Nephron (organoid): ENCODE results near the gene TM9SF3.
A peak's percentile ranks its signal among the peaks of the same experiment; 100 is the strongest.

Source experiments
- H3K27ac Mint-ChIP-seq, 3 experiments: 2 replicates each; pipeline ENCODE4 v1.8.0; 2020; ENCODE audit warnings: mixed read lengths in 3 of 3, mild to moderate bottlenecking in 2 of 3, moderate library complexity in 1 of 3
- H3K27me3 Mint-ChIP-seq: 2 replicates; pipeline ENCODE4 v1.8.0; 2021; ENCODE audit warnings: low read depth, mild to moderate bottlenecking, moderate library complexity, mixed read lengths
- H3K36me3 Mint-ChIP-seq: 2 replicates; pipeline ENCODE4 v1.8.0; 2020; ENCODE audit warnings: low read depth, mixed read lengths
- H3K4me1 Mint-ChIP-seq: 2 replicates; pipeline ENCODE4 v1.8.0; 2020; ENCODE audit warnings: mixed read lengths
- H3K4me3 Mint-ChIP-seq, 3 experiments: 2 replicates each; pipeline ENCODE4 v1.8.0; 2020; ENCODE audit warnings: mild to moderate bottlenecking in 3 of 3, mixed read lengths in 3 of 3, moderate library complexity in 2 of 3
- H3K9me3 Mint-ChIP-seq: 2 replicates; pipeline ENCODE4 v1.8.0; 2020; ENCODE audit warnings: mixed read lengths
- CTCF ChIP-seq, 3 experiments: fragments of 200-600 bp; sonication (generic); IDR thresholded peaks; one replicate each; pipeline ENCODE4 v1.5.0; 2021; ENCODE audit warnings: antibody characterized with exemption in 3 of 3; ENCODE audit not compliant: unreplicated experiment in 3 of 3

Gene TM9SF3

DNA sequence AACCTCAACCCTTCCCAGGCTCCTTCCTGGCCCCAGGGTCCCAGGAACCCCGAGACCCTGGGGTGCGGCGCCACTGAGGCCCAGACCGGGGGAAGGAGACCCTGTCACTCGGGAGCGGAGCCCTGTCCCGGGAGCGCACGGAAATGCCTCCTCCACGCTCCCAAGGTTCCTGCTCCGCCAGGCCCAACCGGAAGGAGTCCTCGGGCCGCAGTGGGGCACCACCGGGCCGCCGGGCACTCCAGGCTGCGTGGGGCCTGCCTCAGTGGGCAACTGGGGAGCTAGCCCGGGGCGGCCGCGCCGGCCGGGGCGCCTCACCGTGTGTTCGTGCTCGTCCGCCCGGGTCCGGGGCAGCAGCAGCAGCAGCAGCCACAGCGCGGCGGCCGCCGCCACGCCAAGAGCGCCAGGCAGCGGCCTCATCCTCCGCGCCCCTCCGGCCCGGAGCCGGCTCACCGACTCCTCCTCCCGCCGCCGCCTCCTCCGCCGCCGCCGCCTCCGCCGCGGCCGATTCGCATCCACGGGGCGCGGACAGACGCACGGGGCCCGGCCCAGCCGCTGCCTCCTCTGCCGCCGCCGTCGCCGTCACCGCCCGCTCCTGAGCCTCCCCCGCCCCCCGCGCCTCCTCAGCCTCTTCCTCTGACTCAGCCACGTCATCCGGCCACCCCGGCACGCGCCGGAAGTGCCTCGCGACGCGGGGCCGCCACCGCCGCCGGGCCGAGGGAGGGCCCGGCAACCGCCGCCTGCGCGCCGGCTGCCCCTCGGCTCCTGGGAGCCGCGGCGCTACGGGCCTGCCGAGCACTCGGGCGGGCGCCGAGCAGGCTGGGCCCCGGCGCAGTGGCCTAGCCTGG is at the start of gene TM9SF3:
TM9SF3 (minus strand) TSS at position 594 of the 845 bp plus-strand sequence; CDS start at position 417, 177 bp downstream.
- Mint-ChIP-seq H3K36me3 (no peaks in the 10 kb centered on the region), H3K27ac (peak within 1 kb of the TSS; percentile 94 to 98 (median 98)), H3K4me1 (peaks cover 24% of the 10 kb centered on the region), H3K4me3 (peak within 1 kb of the TSS; percentile 91 to 93 (median 93)), H3K9me3 (no peaks in the 10 kb centered on the region), H3K27me3 (no peaks in the 10 kb centered on the region)
- TF ChIP-seq CTCF (IDR thresholded peaks at IDR 0.05; ENCODE audit: unreplicated experiment in 3 of 3), result peak in 2 of 3 experiments; percentile 11 to 29

DNA sequence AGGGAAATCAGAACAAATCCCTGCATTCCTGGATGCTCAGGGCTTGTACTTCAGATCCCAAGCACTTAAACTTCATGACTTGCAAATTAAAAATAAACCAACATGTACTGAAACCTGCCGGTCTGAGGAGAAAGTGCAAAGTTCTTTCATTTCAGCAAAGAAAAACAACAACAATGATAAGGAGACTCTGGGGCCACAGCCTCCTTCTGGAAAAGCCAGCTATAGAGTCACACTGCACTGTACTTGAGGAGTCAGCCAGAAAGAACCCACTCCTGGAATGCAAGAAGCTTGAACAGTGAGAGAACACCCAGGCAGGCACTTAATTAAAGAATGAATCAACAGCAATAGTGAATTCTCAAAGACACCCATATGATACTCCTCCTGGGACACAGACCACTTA is 49.7 kb upstream of the TM9SF3 start:
- TF ChIP-seq CTCF (IDR thresholded peaks at IDR 0.05; ENCODE audit: unreplicated experiment in 3 of 3), result no peak
- Mint-ChIP-seq H3K4me1 (peaks cover 12% of the 10 kb centered on the region), H3K4me3 (no peak overlapping the region), H3K27ac (peak overlapping the region in 2 of 3 experiments; percentile 29 to 53), H3K27me3 (peaks cover 5% of the 10 kb centered on the region), H3K9me3 (no peaks in the 10 kb centered on the region), H3K36me3 (no peaks in the 10 kb centered on the region)

GRCh38 chr10:96632974-96633710 is 46.3 kb upstream of the TM9SF3 start:
- no peak for TF ChIP-seq CTCF (IDR thresholded peaks at IDR 0.05; ENCODE audit: unreplicated experiment in 3 of 3)
- Mint-ChIP-seq H3K36me3 (no peaks in the 10 kb centered on the region), H3K4me1 (peaks cover 6% of the 10 kb centered on the region), H3K27ac (no peak overlapping the region), H3K9me3 (no peaks in the 10 kb centered on the region), H3K4me3 (no peak overlapping the region), H3K27me3 (no peaks in the 10 kb centered on the region)

DNA sequence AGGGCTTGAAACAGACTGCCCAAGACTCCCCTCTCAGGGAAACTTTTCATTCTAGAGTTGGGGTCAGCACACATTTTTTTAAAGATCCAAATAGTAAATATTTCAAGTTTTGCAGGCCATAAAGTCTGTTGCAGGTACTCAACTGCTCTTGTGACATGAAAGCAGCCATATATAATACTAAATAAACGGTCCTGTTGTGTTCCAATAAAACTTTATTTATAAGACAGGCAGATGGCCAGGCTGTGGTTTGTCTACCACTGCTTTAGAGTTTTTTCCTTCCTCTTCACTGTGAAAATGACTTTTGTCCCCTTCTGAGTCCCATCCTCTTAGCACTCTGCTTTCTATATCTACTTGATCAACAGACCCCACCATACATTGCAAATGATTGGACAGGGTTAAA is 40.5 kb upstream of the TM9SF3 start:
- H3K9me3 Mint-ChIP-seq, result no peaks in the 10 kb centered on the region
- no peak overlapping the region for H3K27ac Mint-ChIP-seq
- H3K4me3 Mint-ChIP-seq, result no peak overlapping the region
- H3K4me1 Mint-ChIP-seq, result no peaks in the 10 kb centered on the region
- no peak for TF ChIP-seq CTCF (IDR thresholded peaks at IDR 0.05; ENCODE audit: unreplicated experiment in 3 of 3)
- no peaks in the 10 kb centered on the region for H3K36me3 Mint-ChIP-seq
- H3K27me3 Mint-ChIP-seq, result no peaks in the 10 kb centered on the region

DNA sequence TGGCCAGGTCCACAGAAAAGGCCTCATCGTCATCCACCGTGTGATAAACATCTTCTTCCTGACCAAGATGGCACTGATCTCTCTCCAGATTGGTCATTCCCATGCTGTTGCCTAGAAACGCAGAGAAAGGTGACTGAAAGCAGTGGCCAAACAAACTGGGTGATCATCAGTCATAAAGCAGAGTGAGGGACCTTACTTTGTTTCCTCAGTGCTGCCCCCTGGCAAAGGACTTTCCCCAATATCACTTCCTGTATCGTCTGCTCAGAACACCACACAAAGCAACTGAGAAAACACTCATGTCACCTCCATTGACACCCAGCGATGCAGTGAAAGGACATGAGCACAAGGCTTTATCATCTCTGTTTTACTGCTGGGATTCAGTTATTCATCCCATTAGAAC is 40.0 kb upstream of the TM9SF3 start:
- H3K9me3 Mint-ChIP-seq, result no peaks in the 10 kb centered on the region
- H3K4me3 Mint-ChIP-seq, result no peak overlapping the region
- H3K36me3 Mint-ChIP-seq, result no peaks in the 10 kb centered on the region
- H3K27me3 Mint-ChIP-seq, result no peaks in the 10 kb centered on the region
- H3K4me1 Mint-ChIP-seq, result no peaks in the 10 kb centered on the region
- no peak overlapping the region for H3K27ac Mint-ChIP-seq
- TF ChIP-seq CTCF (IDR thresholded peaks at IDR 0.05; ENCODE audit: unreplicated experiment in 3 of 3), result no peak
